ENCODE measurements around the gene OAS2.

GRCh38 chr12:113058553-113058952 lies 80.2 kb downstream of the OAS2 start:
- TF ChIP-seq, protein P1, sequence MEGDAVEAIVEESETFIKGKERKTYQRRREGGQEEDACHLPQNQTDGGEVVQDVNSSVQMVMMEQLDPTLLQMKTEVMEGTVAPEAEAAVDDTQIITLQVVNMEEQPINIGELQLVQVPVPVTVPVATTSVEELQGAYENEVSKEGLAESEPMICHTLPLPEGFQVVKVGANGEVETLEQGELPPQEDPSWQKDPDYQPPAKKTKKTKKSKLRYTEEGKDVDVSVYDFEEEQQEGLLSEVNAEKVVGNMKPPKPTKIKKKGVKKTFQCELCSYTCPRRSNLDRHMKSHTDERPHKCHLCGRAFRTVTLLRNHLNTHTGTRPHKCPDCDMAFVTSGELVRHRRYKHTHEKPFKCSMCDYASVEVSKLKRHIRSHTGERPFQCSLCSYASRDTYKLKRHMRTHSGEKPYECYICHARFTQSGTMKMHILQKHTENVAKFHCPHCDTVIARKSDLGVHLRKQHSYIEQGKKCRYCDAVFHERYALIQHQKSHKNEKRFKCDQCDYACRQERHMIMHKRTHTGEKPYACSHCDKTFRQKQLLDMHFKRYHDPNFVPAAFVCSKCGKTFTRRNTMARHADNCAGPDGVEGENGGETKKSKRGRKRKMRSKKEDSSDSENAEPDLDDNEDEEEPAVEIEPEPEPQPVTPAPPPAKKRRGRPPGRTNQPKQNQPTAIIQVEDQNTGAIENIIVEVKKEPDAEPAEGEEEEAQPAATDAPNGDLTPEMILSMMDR (IDR thresholded peaks at IDR 0.05; ENCODE audit: poor library complexity, severe bottlenecking) = no peak
- no peak for TF ChIP-seq EP300 (conservative IDR thresholded peaks at IDR 0.05; ENCODE audit: poor library complexity, severe bottlenecking)
- no peak for TF ChIP-seq POLR2AphosphoS5 (IDR thresholded peaks at IDR 0.05)

Data from neural cell (in vitro differentiated cells).